HG03280 (cell line): ENCODE results near the gene PEAK3.

Experiments
- ATAC-seq: cut with Tn5 transposase; IDR thresholded peaks from one replicate; pipeline ENCODE4 v1.9.1; 2021; ENCODE audit warnings: mild to moderate bottlenecking, moderate library complexity; ENCODE audit not compliant: unreplicated experiment

The PEAK3 gene

GRCh38 chr19:2227415-2228156 is 54.4 kb downstream of the PEAK3 start:
- ATAC-seq = no peak

GRCh38 chr19:2226840-2227360 is 55.1 kb downstream of the PEAK3 start:
- ATAC-seq = no peak

- ATAC-seq = no peak
Measured at GRCh38 chr19:2226051-2226839, 55.7 kb downstream of the PEAK3 start.

- no peak for ATAC-seq
Measured at GRCh38 chr19:2225415-2226050, 56.4 kb downstream of the PEAK3 start.

- no peak for ATAC-seq
Measured at GRCh38 chr19:2224754-2225349, 57.1 kb downstream of the PEAK3 start.
